HEK293 (cell line): ENCODE results near the gene LDB2.

Source experiments
- CTCF ChIA-PET: fragments of 350-600 bp; formaldehyde crosslinking; extraction: SDS; loops from one replicate; lab custom pipeline; 2021; ENCODE audit warnings: antibody characterized with exemption; lab: Yijun Ruan, JAX
- POLR2A ChIA-PET: fragments of 300-600 bp; formaldehyde crosslinking; extraction: SDS; loops from one replicate; lab custom pipeline; 2020; ENCODE audit warnings: antibody characterized with exemption, inconsistent platforms; lab: Yijun Ruan, JAX
- H3K27ac ChIP-seq: fragments of 200-500 bp; sonication (Bioruptor generic); 2 replicates; pipeline ENCODE4 v1.5.1; 2014; ENCODE audit warnings: low read depth, low read length, control low read depth, inconsistent platforms; ENCODE audit errors: extremely low read depth
- H3K36me3 ChIP-seq, 2 experiments: fragments of 200-500 bp in 1 of 2; sonication (Bioruptor generic) in 1 of 2; 1 replicate in 1 of 2; 2 replicates in 1 of 2; pipeline ENCODE4 v1.5.1; 2014 to 2017; ENCODE audit warnings: inconsistent platforms in 2 of 2, low read length in 2 of 2; ENCODE audit not compliant: control insufficient read depth in 2 of 2, insufficient read depth in 1 of 2
- H3K4me1 ChIP-seq: fragments of 200-500 bp; sonication (Bioruptor generic); 2 replicates; pipeline ENCODE4 v1.5.1; 2014; ENCODE audit warnings: mild to moderate bottlenecking, low read length, inconsistent platforms; ENCODE audit not compliant: control insufficient read depth, insufficient read depth
- H3K4me3 ChIP-seq: 2 replicates; pipeline ENCODE4 v1.5.1; 2011; ENCODE audit warnings: low read depth, mild to moderate bottlenecking, control low read depth, low read length, moderate library complexity
- H3K9me3 ChIP-seq: fragments of 200-500 bp; sonication (Bioruptor generic); 2 replicates; pipeline ENCODE4 v1.5.1; 2014; ENCODE audit warnings: low read depth, low read length, inconsistent platforms; ENCODE audit not compliant: control insufficient read depth, insufficient read depth
- GLIS1 ChIP-seq: fragments of 450-650 bp; formaldehyde crosslinking; IDR thresholded peaks from 2 replicates; pipeline ENCODE4 v1.5.1; 2016; ENCODE audit warnings: missing biosample characterization, missing genetic modification characterization
- KLF7 ChIP-seq: fragments of 450-650 bp; formaldehyde crosslinking; IDR thresholded peaks from 2 replicates; pipeline ENCODE4 v1.5.1; 2016; ENCODE audit warnings: missing biosample characterization, missing genetic modification characterization, borderline replicate concordance
- PRDM1 ChIP-seq: fragments of 450-650 bp; formaldehyde crosslinking; IDR thresholded peaks from 2 replicates; pipeline ENCODE4; 2016; ENCODE audit warnings: missing biosample characterization, missing genetic modification characterization
- PRDM6 ChIP-seq: fragments of 450-650 bp; formaldehyde crosslinking; IDR thresholded peaks from 2 replicates; pipeline ENCODE4 v1.5.1; 2017; ENCODE audit warnings: missing biosample characterization, missing genetic modification characterization
- REST ChIP-seq: fragments of 450-650 bp; formaldehyde crosslinking; IDR thresholded peaks from 2 replicates; pipeline ENCODE4 v1.5.1; 2016; ENCODE audit warnings: missing biosample characterization, missing genetic modification characterization
- SP2 ChIP-seq: fragments of 450-650 bp; formaldehyde crosslinking; IDR thresholded peaks from 2 replicates; pipeline ENCODE4 v1.5.1; 2016; ENCODE audit warnings: missing biosample characterization, missing genetic modification characterization
- ZFP3 ChIP-seq: fragments of 450-650 bp; formaldehyde crosslinking; IDR thresholded peaks from 2 replicates; pipeline ENCODE4 v1.5.1; 2016; ENCODE audit warnings: low read depth, missing biosample characterization, missing genetic modification characterization
- ZNF112 ChIP-seq: fragments of 450-650 bp; formaldehyde crosslinking; IDR thresholded peaks from 2 replicates; pipeline ENCODE4 v1.5.0; 2017; ENCODE audit warnings: missing biosample characterization, missing genetic modification characterization
- ZNF138 ChIP-seq: fragments of 450-650 bp; formaldehyde crosslinking; IDR thresholded peaks from 2 replicates; pipeline ENCODE4 v1.5.1; 2016; ENCODE audit warnings: missing biosample characterization, missing genetic modification characterization, borderline replicate concordance
- ZNF140 ChIP-seq: fragments of 450-650 bp; formaldehyde crosslinking; IDR thresholded peaks from 2 replicates; pipeline ENCODE4 v1.5.1; 2016; ENCODE audit warnings: missing biosample characterization, missing genetic modification characterization
- ZNF19 ChIP-seq: fragments of 450-650 bp; formaldehyde crosslinking; IDR thresholded peaks from 2 replicates; pipeline ENCODE4; 2016; ENCODE audit warnings: missing biosample characterization, missing genetic modification characterization, low read depth
- ZNF248 ChIP-seq: fragments of 450-650 bp; formaldehyde crosslinking; IDR thresholded peaks from 2 replicates; pipeline ENCODE4 v1.5.1; 2017; ENCODE audit warnings: missing biosample characterization, missing genetic modification characterization
- ZNF266 ChIP-seq: fragments of 450-650 bp; formaldehyde crosslinking; IDR thresholded peaks from 2 replicates; pipeline ENCODE4 v1.5.1; 2016; ENCODE audit warnings: missing biosample characterization, missing genetic modification characterization, low read depth
- ZNF280C ChIP-seq: fragments of 450-650 bp; formaldehyde crosslinking; IDR thresholded peaks from 2 replicates; pipeline ENCODE4 v1.5.1; 2016; ENCODE audit warnings: missing biosample characterization, missing genetic modification characterization
- ZNF558 ChIP-seq: fragments of 450-650 bp; formaldehyde crosslinking; IDR thresholded peaks from 2 replicates; pipeline ENCODE4 v1.5.1; 2016; ENCODE audit warnings: missing biosample characterization, missing genetic modification characterization
- ZNF621 ChIP-seq: fragments of 450-650 bp; formaldehyde crosslinking; IDR thresholded peaks from 2 replicates; pipeline ENCODE4 v1.5.1; 2017; ENCODE audit warnings: missing biosample characterization, missing genetic modification characterization
- ZNF658 ChIP-seq: fragments of 450-650 bp; formaldehyde crosslinking; IDR thresholded peaks from 2 replicates; pipeline ENCODE4; 2016; ENCODE audit warnings: missing biosample characterization, missing genetic modification characterization
- ZNF777 ChIP-seq: fragments of 450-650 bp; formaldehyde crosslinking; IDR thresholded peaks from 2 replicates; pipeline ENCODE4 v1.5.1; 2017; ENCODE audit warnings: missing biosample characterization, missing genetic modification characterization, borderline replicate concordance
- ZXDB ChIP-seq: fragments of 450-650 bp; formaldehyde crosslinking; IDR thresholded peaks from 2 replicates; pipeline ENCODE4 v1.5.1; 2016; ENCODE audit warnings: missing biosample characterization, missing genetic modification characterization

The LDB2 gene

GRCh38 chr4:16591272-16591826 is 307.1 kb downstream of the LDB2 start:
- H3K4me3 ChIP-seq: no peak overlapping the region
- H3K9me3 ChIP-seq: no peaks in the 10 kb centered on the region
- H3K4me1 ChIP-seq: no peaks in the 10 kb centered on the region
- CTCF ChIA-PET: interaction anchor here (0.6 kb wide), 1 partner anchor 211 kb away, joined by 5 read pairs; no protein-coding TSS in a partner anchor
- no peaks in the 10 kb centered on the region for H3K36me3 ChIP-seq
- TF ChIP-seq REST (tag by site-specific recombination) (no peak), KLF7 (tag by site-specific recombination) (no peak), ZNF658 (no peak), ZFP3 (tag by site-specific recombination) (no peak), PRDM6 (tag by site-specific recombination) (no peak), ZXDB (tag by site-specific recombination) (no peak), ZNF140 (tag by site-specific recombination) (no peak), ZNF19 (tag by site-specific recombination) (no peak), SP2 (tag by site-specific recombination) (no peak), ZNF621 (no peak), PRDM1 (tag by site-specific recombination) (no peak), GLIS1 (no peak)
- TF ChIP-seq, all 188 proteins: peak for 0
- H3K27ac ChIP-seq: no peak overlapping the region
- POLR2A ChIA-PET: no interaction called here

GRCh38 chr4:16590797-16591196 is 307.6 kb downstream of the LDB2 start:
- TF ChIP-seq ZNF112 (tag by site-specific recombination) (no peak), ZNF266 (no peak), ZNF777 (no peak), ZNF280C (no peak), ZNF248 (tag by site-specific recombination) (no peak), ZNF558 (tag by site-specific recombination) (no peak), REST (tag by site-specific recombination) (no peak), ZNF138 (tag by site-specific recombination) (no peak), KLF7 (tag by site-specific recombination) (no peak)
- TF ChIP-seq, all 188 proteins: peak for 0
- Histone ChIP-seq H3K4me1 (no peaks in the 10 kb centered on the region), H3K4me3 (no peak overlapping the region), H3K9me3 (no peaks in the 10 kb centered on the region), H3K36me3 (no peaks in the 10 kb centered on the region), H3K27ac (no peak overlapping the region)
- ChIA-PET POLR2A (no interaction called here), CTCF (no interaction called here)
